ENCODE results near the gene COTL1.
"Not testable (repeated sequence)": the region's sequence is repeated elsewhere in the genome, so short reads cannot be mapped to it uniquely, and the experiment has no call there.

Gene COTL1

GRCh38 chr16:84569382-84569987 is 48.4 kb downstream of the COTL1 start:
- DNase-seq (ENCODE audit: low read depth in 2 of 2): no peak

- DNase-seq (ENCODE audit: low read depth in 2 of 2): no peak
Observed at GRCh38 chr16:84568066-84568465, 49.8 kb downstream of the COTL1 start.

- DNase-seq (ENCODE audit: low read depth in 2 of 2): no peak
Observed at GRCh38 chr16:84567286-84567962, 50.5 kb downstream of the COTL1 start.

- no peak for DNase-seq (ENCODE audit: low read depth in 2 of 2)
Observed at GRCh38 chr16:84566545-84567257, 51.2 kb downstream of the COTL1 start.

GRCh38 chr16:84565669-84566495 is 52.0 kb downstream of the COTL1 start:
- no peak for DNase-seq (ENCODE audit: low read depth in 2 of 2)

- no peak for DNase-seq (ENCODE audit: low read depth in 2 of 2)
Observed at GRCh38 chr16:84563786-84564420, 54.0 kb downstream of the COTL1 start.

GRCh38 chr16:84563064-84563715 is 54.7 kb downstream of the COTL1 start:
- no peak for DNase-seq (ENCODE audit: low read depth in 2 of 2)

- DNase-seq (ENCODE audit: low read depth in 2 of 2): no peak
Observed at GRCh38 chr16:84562174-84562815, 55.6 kb downstream of the COTL1 start.

- DNase-seq (ENCODE audit: low read depth in 2 of 2): no peak
Observed at GRCh38 chr16:84561291-84561690, 56.6 kb downstream of the COTL1 start.

- no peak for DNase-seq (ENCODE audit: low read depth in 2 of 2)
Observed at GRCh38 chr16:84560269-84560668, 57.6 kb downstream of the COTL1 start.

GRCh38 chr16:84559311-84559932 is 58.5 kb downstream of the COTL1 start:
- no peak for DNase-seq (ENCODE audit: low read depth in 2 of 2)

- DNase-seq (ENCODE audit: low read depth in 2 of 2): not testable (repeated sequence)
Observed at GRCh38 chr16:84558850-84559249, 59.0 kb downstream of the COTL1 start.

GRCh38 chr16:84557504-84557903 is 60.4 kb downstream of the COTL1 start:
- DNase-seq (ENCODE audit: low read depth in 2 of 2): no peak

GRCh38 chr16:84557059-84557458 is 60.8 kb downstream of the COTL1 start:
- no peak for DNase-seq (ENCODE audit: low read depth in 2 of 2)

GRCh38 chr16:84555418-84556196 is 62.3 kb downstream of the COTL1 start:
- DNase-seq (ENCODE audit: low read depth in 2 of 2): no peak

GRCh38 chr16:84554627-84555328 is 63.1 kb downstream of the COTL1 start:
- no peak for DNase-seq (ENCODE audit: low read depth in 2 of 2)

GRCh38 chr16:84553873-84554399 is 63.9 kb downstream of the COTL1 start:
- DNase-seq (ENCODE audit: low read depth in 2 of 2): no peak

- DNase-seq (ENCODE audit: low read depth in 2 of 2): no peak
Observed at GRCh38 chr16:84552135-84552534, 65.7 kb downstream of the COTL1 start.

All from stimulated activated CD8-positive, alpha-beta memory T cell treated with anti-CD3 and anti-CD28 coated beads, Interleukin-7, amount 100 ng/mL, for 1 hour (primary cell).